Activated naive CD8-positive, alpha-beta T cell treated with anti-CD3 and anti-CD28 coated beads, Interleukin-2, amount 10 ng/mL, durations not matched to agents 7 days and 5 days (primary cell): Measurements from ENCODE around the gene SLC26A5. TPM values are rescaled to one million over a fixed set of nuclear protein-coding genes. Genes with fewer than 3 reads are reported as not detected.
"Not testable (repeated sequence)": the region's sequence is repeated elsewhere in the genome, so short reads cannot be mapped to it uniquely, and the experiment has no call there.

Experiments used
- ATAC-seq: fragments of 150-1000 bp; cut with Tn5 transposase; one replicate; pipeline ENCODE4 v1.10.0; 2021; ENCODE audit warnings: low read depth, moderate library complexity
- POLR2A ChIA-PET: fragments of 350-600 bp; sonication (Branson Sonifier 250); formaldehyde crosslinking; loops from one replicate; lab custom pipeline; 2021; ENCODE audit warnings: antibody characterized with exemption; lab: Charles Lee
- DNase-seq: peaks from one replicate; pipeline ENCODE4 v3.0.0; 2021
- H3K27ac Mint-ChIP-seq: one replicate; pipeline ENCODE4 v1.8.0; 2022; ENCODE audit warnings: mild to moderate bottlenecking, mixed read lengths
- H3K27me3 Mint-ChIP-seq: one replicate; pipeline ENCODE4 v1.8.0; 2022; ENCODE audit warnings: mild to moderate bottlenecking, moderate library complexity, mixed read lengths
- H3K36me3 Mint-ChIP-seq: one replicate; pipeline ENCODE4 v1.8.0; 2021; ENCODE audit warnings: mild to moderate bottlenecking, mixed read lengths
- H3K4me1 Mint-ChIP-seq: one replicate; pipeline ENCODE4 v1.8.0; 2021; ENCODE audit warnings: mixed read lengths
- H3K4me3 Mint-ChIP-seq: one replicate; pipeline ENCODE4 v1.8.0; 2022; ENCODE audit warnings: mild to moderate bottlenecking, moderate library complexity, mixed read lengths
- H3K9me3 Mint-ChIP-seq: one replicate; pipeline ENCODE4 v1.8.0; 2021; ENCODE audit warnings: mixed read lengths
- total RNA-seq, 2 experiments: library from RNA; stranded (reverse); gene quantifications; one replicate each; pipeline ENCODE4 v1.2.3, GENCODE V29; 2021

The SLC26A5 gene
- total RNA-seq, 2 experiments from 2014 or later: 0.25 to 0.54 TPM

- H3K27ac Mint-ChIP-seq: no peak overlapping the region
- peaks cover 12% of the 10 kb centered on the region for H3K27me3 Mint-ChIP-seq
- no peak overlapping the region for H3K4me3 Mint-ChIP-seq
- H3K9me3 Mint-ChIP-seq: no peaks in the 10 kb centered on the region
- H3K36me3 Mint-ChIP-seq: no peaks in the 10 kb centered on the region
- peaks cover 3% of the 10 kb centered on the region for H3K4me1 Mint-ChIP-seq
- no peak for DNase-seq
- POLR2A ChIA-PET: no interaction called here
- ATAC-seq: no peak
These were observed 13.3 kb downstream of the SLC26A5 start for GRCh38 chr7:103432712-103433111.

DNA sequence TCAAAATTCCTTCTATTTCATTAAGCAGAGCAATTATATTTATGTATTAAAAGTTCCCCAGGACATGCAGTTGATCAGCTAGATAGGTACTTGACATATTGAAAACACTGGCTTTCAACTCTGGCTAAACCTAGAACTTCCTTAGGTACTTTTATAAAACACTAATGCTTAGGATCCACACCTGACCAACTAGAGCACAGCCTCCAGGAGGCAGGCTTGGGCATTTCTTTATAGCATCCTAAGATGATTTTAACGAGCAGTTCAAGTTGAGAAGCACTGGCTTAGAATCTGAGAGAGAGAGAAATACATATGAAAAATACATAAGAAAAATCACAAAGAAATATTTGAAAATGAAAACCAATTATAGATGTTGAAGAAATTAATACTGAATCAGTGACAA is 20.8 kb downstream of the SLC26A5 start:
- DNase-seq: no peak

GRCh38 chr7:103423467-103424179 is 22.4 kb downstream of the SLC26A5 start:
- no peak overlapping the region for H3K27ac Mint-ChIP-seq
- H3K9me3 Mint-ChIP-seq: peaks cover 1% of the 10 kb centered on the region
- no peaks in the 10 kb centered on the region for H3K4me1 Mint-ChIP-seq
- no peak for ATAC-seq
- no peak for DNase-seq
- POLR2A ChIA-PET: no interaction called here
- H3K4me3 Mint-ChIP-seq: no peak overlapping the region
- H3K27me3 Mint-ChIP-seq: peaks cover 5% of the 10 kb centered on the region
- peaks cover 2% of the 10 kb centered on the region for H3K36me3 Mint-ChIP-seq

More for the DNA sequence above, 20.8 kb downstream of the SLC26A5 start:
- H3K4me3 Mint-ChIP-seq: no peak overlapping the region
- H3K36me3 Mint-ChIP-seq: peaks cover 2% of the 10 kb centered on the region
- peaks cover 5% of the 10 kb centered on the region for H3K27me3 Mint-ChIP-seq
- H3K9me3 Mint-ChIP-seq: peaks cover 1% of the 10 kb centered on the region
- no peak for ATAC-seq
- H3K27ac Mint-ChIP-seq: no peak overlapping the region
- POLR2A ChIA-PET: no interaction called here
- no peaks in the 10 kb centered on the region for H3K4me1 Mint-ChIP-seq

GRCh38 chr7:103420857-103421384 is 25.1 kb downstream of the SLC26A5 start:
- Mint-ChIP-seq H3K27me3 (peaks cover 13% of the 10 kb centered on the region), H3K4me3 (no peak overlapping the region), H3K27ac (no peak overlapping the region), H3K4me1 (no peaks in the 10 kb centered on the region), H3K9me3 (no peaks in the 10 kb centered on the region), H3K36me3 (no peaks in the 10 kb centered on the region)
- ATAC-seq (no peak), DNase-seq (no peak)
- POLR2A ChIA-PET: interaction anchor here (0.7 kb wide), 1 partner anchor 151 kb away, joined by 5 read pairs; no protein-coding TSS in a partner anchor

DNA sequence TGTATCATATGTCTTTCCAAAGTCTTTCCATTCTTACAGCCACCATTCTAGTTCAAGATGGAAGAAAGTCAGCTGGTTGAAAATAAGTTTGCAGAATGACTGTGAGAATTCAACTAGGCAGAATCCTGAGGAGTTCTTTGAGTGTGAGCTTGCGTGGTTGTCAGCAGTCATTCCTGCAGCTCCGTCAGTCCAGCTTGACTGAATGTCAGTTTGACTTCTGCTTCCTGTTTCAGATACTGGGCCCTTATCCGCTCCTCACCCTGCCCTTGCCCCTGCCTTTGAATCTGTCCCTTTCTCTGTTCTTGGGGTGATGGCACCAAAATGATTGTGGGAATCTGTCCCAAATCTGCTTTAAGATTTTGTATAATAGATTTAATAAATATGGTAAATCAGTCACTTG is 27.8 kb downstream of the SLC26A5 start:
- POLR2A ChIA-PET: no interaction called here
- Mint-ChIP-seq H3K27ac (no peak overlapping the region), H3K9me3 (no peaks in the 10 kb centered on the region), H3K4me1 (no peaks in the 10 kb centered on the region), H3K27me3 (peaks cover 20% of the 10 kb centered on the region), H3K36me3 (no peaks in the 10 kb centered on the region), H3K4me3 (no peak overlapping the region)
- ATAC-seq (no peak), DNase-seq (no peak)

DNA sequence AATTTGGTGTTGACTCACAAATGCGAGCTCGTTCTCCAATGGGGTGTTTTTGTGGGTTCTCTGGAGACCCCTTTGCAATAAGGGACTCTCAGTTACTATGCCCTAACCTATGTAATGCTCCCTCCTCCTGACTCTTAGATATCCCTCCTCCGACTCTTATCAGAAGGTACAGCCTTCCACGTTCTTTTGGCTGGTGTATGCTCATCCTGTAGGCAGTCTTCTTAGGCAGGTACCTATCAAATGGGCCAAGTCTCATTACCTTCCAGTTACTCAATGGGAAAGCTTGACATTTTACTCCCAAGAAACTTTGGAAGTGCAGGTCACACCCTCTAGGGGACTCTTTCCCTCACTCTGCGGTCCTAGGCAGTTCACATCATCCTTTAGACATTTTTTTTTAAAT is 32.6 kb downstream of the SLC26A5 start:
- Mint-ChIP-seq H3K27ac (no peak overlapping the region), H3K27me3 (peaks cover 30% of the 10 kb centered on the region), H3K36me3 (no peaks in the 10 kb centered on the region), H3K9me3 (no peaks in the 10 kb centered on the region), H3K4me1 (no peaks in the 10 kb centered on the region), H3K4me3 (no peak overlapping the region)
- POLR2A ChIA-PET: no interaction called here
- DNase-seq (no peak), ATAC-seq (no peak)

DNA sequence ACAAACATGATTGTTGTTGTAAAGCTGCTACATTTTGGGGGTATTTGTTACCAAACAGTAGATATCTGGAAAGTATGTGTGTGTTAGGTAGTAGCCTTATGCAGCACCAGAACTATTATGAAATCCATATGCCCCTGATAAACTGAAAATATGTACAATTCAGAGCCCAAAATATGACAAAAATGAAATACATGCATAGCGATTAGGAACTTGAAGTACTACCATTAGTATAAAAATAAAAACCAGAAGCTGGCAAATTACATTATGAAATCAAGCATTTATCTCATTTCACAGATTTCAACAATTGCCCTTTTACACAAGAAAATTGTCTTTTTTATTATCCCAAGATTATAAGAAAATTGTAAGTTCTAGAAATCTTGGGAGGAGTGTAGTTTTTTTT is 33.9 kb downstream of the SLC26A5 start:
- ATAC-seq: no peak
- DNase-seq: no peak
- no peak overlapping the region for H3K4me3 Mint-ChIP-seq
- H3K36me3 Mint-ChIP-seq: no peaks in the 10 kb centered on the region
- H3K27ac Mint-ChIP-seq: no peak overlapping the region
- no peaks in the 10 kb centered on the region for H3K9me3 Mint-ChIP-seq
- H3K4me1 Mint-ChIP-seq: no peaks in the 10 kb centered on the region
- POLR2A ChIA-PET: no interaction called here
- peaks cover 32% of the 10 kb centered on the region for H3K27me3 Mint-ChIP-seq

DNA sequence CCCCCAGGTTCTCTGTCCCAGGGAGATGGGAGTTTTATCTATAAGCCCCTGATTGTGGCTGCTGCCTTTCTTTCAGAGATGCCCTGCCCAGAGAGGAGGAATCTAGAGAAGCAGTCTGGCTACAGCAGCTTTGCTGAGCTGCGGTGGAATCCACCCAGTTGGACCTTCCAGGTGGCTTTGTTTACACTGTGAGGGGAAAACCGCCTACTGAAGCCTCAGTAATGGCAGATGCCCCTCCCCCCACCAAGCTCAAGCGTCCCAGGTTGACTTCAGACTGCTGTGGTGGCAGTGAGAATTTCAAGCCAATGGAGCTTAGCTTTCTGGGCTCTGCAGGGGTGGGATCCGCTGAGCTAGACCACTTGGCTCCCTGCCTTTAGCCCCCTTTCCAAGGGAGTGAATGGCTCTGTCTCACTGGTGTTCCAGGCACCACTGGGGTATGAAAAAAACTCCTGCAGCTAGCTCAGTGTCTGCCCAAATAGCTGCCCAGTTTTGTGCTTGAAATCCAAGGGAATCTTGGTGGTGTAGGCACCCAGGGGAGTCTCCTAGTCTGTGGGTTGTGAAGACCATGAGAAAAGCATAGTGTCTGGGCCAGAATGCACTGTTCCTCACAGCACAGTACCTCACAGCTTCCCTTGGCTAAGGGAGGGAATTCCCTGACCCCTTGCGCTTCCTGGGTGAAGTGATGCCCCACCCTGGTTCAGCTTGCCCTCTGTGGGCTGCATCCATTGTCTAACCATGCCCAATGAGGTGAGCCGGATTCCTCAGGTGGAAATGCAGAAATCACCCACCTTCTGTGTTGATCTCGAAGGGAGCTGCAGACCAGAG is 40.0 kb downstream of the SLC26A5 start:
- H3K27me3 Mint-ChIP-seq: peaks cover 27% of the 10 kb centered on the region
- H3K36me3 Mint-ChIP-seq, H3K27ac Mint-ChIP-seq, ATAC-seq, H3K9me3 Mint-ChIP-seq, H3K4me3 Mint-ChIP-seq, POLR2A ChIA-PET, H3K4me1 Mint-ChIP-seq, DNase-seq: not testable (repeated sequence)

- DNase-seq, H3K9me3 Mint-ChIP-seq, POLR2A ChIA-PET, H3K36me3 Mint-ChIP-seq, H3K27ac Mint-ChIP-seq, H3K4me1 Mint-ChIP-seq, H3K4me3 Mint-ChIP-seq, ATAC-seq: not testable (repeated sequence)
- H3K27me3 Mint-ChIP-seq: peaks cover 23% of the 10 kb centered on the region
These were observed 46.3 kb downstream of the SLC26A5 start for GRCh38 chr7:103399687-103400086.

DNA sequence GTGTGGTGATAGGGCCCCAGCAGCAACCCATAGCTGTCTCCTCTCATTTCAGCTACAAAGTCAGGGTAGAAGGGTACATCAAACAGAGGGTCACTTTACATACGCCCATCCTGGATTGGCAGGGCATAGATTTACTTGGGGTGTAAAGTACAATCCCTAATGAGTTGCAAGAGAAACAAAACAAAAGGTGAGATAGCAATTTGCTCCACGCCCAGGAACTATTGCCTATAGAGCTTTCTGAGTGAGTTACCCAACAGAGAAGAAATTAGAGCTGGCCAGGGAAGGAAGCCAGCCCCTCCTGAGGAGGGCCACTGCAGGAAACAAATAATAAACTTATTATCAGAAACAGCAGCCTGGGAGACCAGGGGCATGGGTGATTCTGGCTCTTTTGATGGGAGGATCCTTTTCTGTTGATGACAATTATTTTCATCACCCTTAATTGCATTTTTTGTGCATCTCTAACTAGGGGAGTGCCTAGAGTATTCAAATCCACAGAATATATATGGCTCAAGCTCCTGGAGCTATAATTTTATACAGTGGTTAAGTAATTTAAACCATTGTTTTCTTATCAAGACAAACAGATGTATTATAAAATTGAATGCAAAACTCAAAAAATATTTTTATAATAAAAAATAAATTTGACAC is 47.4 kb downstream of the SLC26A5 start:
- H3K4me1 Mint-ChIP-seq: no peaks in the 10 kb centered on the region
- no peak for DNase-seq
- no peak for ATAC-seq
- POLR2A ChIA-PET: no interaction called here
- no peak overlapping the region for H3K27ac Mint-ChIP-seq
- H3K27me3 Mint-ChIP-seq: peaks cover 21% of the 10 kb centered on the region
- no peak overlapping the region for H3K4me3 Mint-ChIP-seq
- no peaks in the 10 kb centered on the region for H3K36me3 Mint-ChIP-seq
- H3K9me3 Mint-ChIP-seq: no peaks in the 10 kb centered on the region

- H3K4me3 Mint-ChIP-seq: no peak overlapping the region
- DNase-seq (no peak), ATAC-seq (no peak)
- POLR2A ChIA-PET: no interaction called here
- no peak overlapping the region for H3K27ac Mint-ChIP-seq
- no peaks in the 10 kb centered on the region for H3K4me1 Mint-ChIP-seq
- no peaks in the 10 kb centered on the region for H3K9me3 Mint-ChIP-seq
- no peaks in the 10 kb centered on the region for H3K36me3 Mint-ChIP-seq
- peaks cover 10% of the 10 kb centered on the region for H3K27me3 Mint-ChIP-seq
These were observed 49.5 kb downstream of the SLC26A5 start for GRCh38 chr7:103396471-103396870.

GRCh38 chr7:103395071-103395470 is 50.9 kb downstream of the SLC26A5 start:
- Mint-ChIP-seq H3K27me3 (peaks cover 9% of the 10 kb centered on the region), H3K4me3 (no peak overlapping the region), H3K9me3 (no peaks in the 10 kb centered on the region), H3K4me1 (no peaks in the 10 kb centered on the region), H3K36me3 (no peaks in the 10 kb centered on the region), H3K27ac (no peak overlapping the region)
- ATAC-seq (no peak), DNase-seq (no peak)
- POLR2A ChIA-PET: no interaction called here

GRCh38 chr7:103394566-103394965 is 51.4 kb downstream of the SLC26A5 start:
- H3K4me1 Mint-ChIP-seq: no peaks in the 10 kb centered on the region
- no peaks in the 10 kb centered on the region for H3K36me3 Mint-ChIP-seq
- no peak overlapping the region for H3K27ac Mint-ChIP-seq
- H3K27me3 Mint-ChIP-seq: peaks cover 9% of the 10 kb centered on the region
- no peak overlapping the region for H3K4me3 Mint-ChIP-seq
- ATAC-seq (no peak), DNase-seq (no peak)
- POLR2A ChIA-PET: no interaction called here
- no peaks in the 10 kb centered on the region for H3K9me3 Mint-ChIP-seq
